BJ (cell line): ENCODE results near the gene ORM2. TPM values are rescaled to one million over a fixed set of nuclear protein-coding genes. Genes with fewer than 3 reads are reported as not detected.

Source experiments
- CTCF ChIA-PET: fragments of 350-600 bp; formaldehyde crosslinking; extraction: SDS; loops from one replicate; lab custom pipeline; 2021; ENCODE audit warnings: antibody characterized with exemption, inconsistent platforms; lab: Yijun Ruan, JAX
- POLR2A ChIA-PET: fragments of 300-600 bp; sonication (Branson Sonifier 250); formaldehyde crosslinking; extraction: SDS; loops from one replicate; lab custom pipeline; 2021; ENCODE audit warnings: antibody characterized with exemption; lab: Charles Lee
- DNase-seq: peaks from one replicate; pipeline ENCODE4 v3.0.0-alpha.2; 2011; ENCODE audit warnings: low read depth
- H3K27me3 ChIP-seq: 2 replicates; pipeline ENCODE4 v1.6.0; 2011; ENCODE audit warnings: low read length; ENCODE audit not compliant: control insufficient read depth, insufficient read depth
- H3K36me3 ChIP-seq: 2 replicates; pipeline ENCODE4 v1.5.1; 2011; ENCODE audit warnings: low read length; ENCODE audit not compliant: control insufficient read depth, insufficient read depth
- H3K4me3 ChIP-seq: 2 replicates; pipeline ENCODE4 v1.5.1; 2011; ENCODE audit warnings: low read depth, mild to moderate bottlenecking, control low read depth, low read length
- CTCF ChIP-seq: IDR thresholded peaks from 2 replicates; pipeline ENCODE4 v1.5.1; 2011; ENCODE audit warnings: low read depth, mild to moderate bottlenecking, control low read depth, inconsistent platforms, low read length, moderate library complexity; ENCODE audit not compliant: insufficient read depth
- polyA plus RNA-seq: library from polyadenylated mRNA; depleted of rRNA; stranded (reverse); fragments of >200 nt; gene quantifications from 2 replicates; pipeline ENCODE4 v1.2.3, GENCODE V29; 2011

ORM2 gene
- polyA plus RNA-seq, 1 experiment: not detected

GRCh38 chr9:114350636-114351401, 21.1 kb downstream of the ORM2 start:
- CTCF ChIA-PET: interaction anchor here (0.9 to 1.7 kb wide), 3 partner anchors 11 to 55 kb away, joined by 3 to 5 read pairs (median 4); no protein-coding TSS in a partner anchor

GRCh38 chr9:114351932-114352331, 22.3 kb downstream of the ORM2 start:
- CTCF ChIA-PET: interaction anchor here (1.0 kb wide), 1 partner anchor 18 kb away, joined by 3 read pairs; no protein-coding TSS in a partner anchor
- TF ChIP-seq CTCF: no peak
- DNase-seq: no peak
- peaks cover 34% of the 10 kb centered on the region for H3K36me3 ChIP-seq
- H3K4me3 ChIP-seq: no peak overlapping the region
- no peaks in the 10 kb centered on the region for H3K27me3 ChIP-seq
- POLR2A ChIA-PET: no interaction called here

More at GRCh38 chr9:114350636-114351401, 21.1 kb downstream of the ORM2 start:
- TF ChIP-seq CTCF: no peak
- no peak for DNase-seq
- Histone ChIP-seq H3K36me3 (peaks cover 32% of the 10 kb centered on the region), H3K4me3 (no peak overlapping the region), H3K27me3 (no peaks in the 10 kb centered on the region)
- POLR2A ChIA-PET: no interaction called here

GRCh38 chr9:114355821-114356220, 26.2 kb downstream of the ORM2 start:
- DNase-seq: no peak
- Histone ChIP-seq H3K27me3 (no peaks in the 10 kb centered on the region), H3K4me3 (no peak overlapping the region), H3K36me3 (peaks cover 44% of the 10 kb centered on the region)
- TF ChIP-seq CTCF: no peak
- ChIA-PET CTCF (no interaction called here), POLR2A (no interaction called here)

- ChIA-PET POLR2A (no interaction called here), CTCF (no interaction called here)
- Histone ChIP-seq H3K36me3 (peaks cover 49% of the 10 kb centered on the region), H3K27me3 (no peaks in the 10 kb centered on the region), H3K4me3 (no peak overlapping the region)
- TF ChIP-seq CTCF: no peak
- DNase-seq: no peak
These were observed 27.1 kb downstream of the ORM2 start for GRCh38 chr9:114356792-114357191.

GRCh38 chr9:114357360-114357759, 27.7 kb downstream of the ORM2 start:
- no peak for TF ChIP-seq CTCF
- CTCF ChIA-PET: no interaction called here

More at GRCh38 chr9:114357360-114357759, 27.7 kb downstream of the ORM2 start:
- no peak overlapping the region for H3K4me3 ChIP-seq
- H3K27me3 ChIP-seq: no peaks in the 10 kb centered on the region
- H3K36me3 ChIP-seq: peaks cover 52% of the 10 kb centered on the region
- POLR2A ChIA-PET: no interaction called here
- no peak for DNase-seq
